Endometrial microvascular endothelial cells (primary cell): Measurements from ENCODE around the gene MAEA. TPM values are rescaled to one million over a fixed set of nuclear protein-coding genes. Genes with fewer than 3 reads are reported as not detected.

ENCODE experiments used
- in situ Hi-C: cut with HindIII; loops from 2 replicates; pipeline ENCODE4 v1.10.0; 2017; ENCODE audit warnings: low sequenced_read_pairs, low pct_unique_long_range_greater_than_20kb; ENCODE audit errors: inconsistent ontology term
- total RNA-seq: library from RNA; depleted of rRNA; stranded (reverse); fragments of >200 nt; gene quantifications from one replicate; pipeline ENCODE4 v1.2.3, GENCODE V29; 2015; ENCODE audit errors: inconsistent ontology term

MAEA gene
- total RNA-seq, 1 donor from 2014 or later = 61.2 TPM

- in situ Hi-C loops = no loop called here
Observed at GRCh38 chr4:1249148-1249730, 40.5 kb upstream of the MAEA start.

- in situ Hi-C loops = no loop called here
Observed at GRCh38 chr4:1249731-1250526, 39.8 kb upstream of the MAEA start.

- in situ Hi-C loops = no loop called here
Observed at GRCh38 chr4:1250527-1250812, 39.2 kb upstream of the MAEA start.

GRCh38 chr4:1250921-1251772 lies 38.5 kb upstream of the MAEA start:
- in situ Hi-C loops = no loop called here

GRCh38 chr4:1251773-1252066 lies 38.0 kb upstream of the MAEA start:
- in situ Hi-C loops = no loop called here

- in situ Hi-C loops = no loop called here
Observed at GRCh38 chr4:1252928-1253492, 36.7 kb upstream of the MAEA start.

- in situ Hi-C loops = no loop called here
Observed at GRCh38 chr4:1253831-1254230, 35.9 kb upstream of the MAEA start.

GRCh38 chr4:1255151-1255550 lies 34.5 kb upstream of the MAEA start:
- in situ Hi-C loops = no loop called here

- in situ Hi-C loops = no loop called here
Observed at GRCh38 chr4:1255699-1256098, 34.0 kb upstream of the MAEA start.

- in situ Hi-C loops = no loop called here
Observed at GRCh38 chr4:1258457-1258856, 31.2 kb upstream of the MAEA start.

GRCh38 chr4:1259966-1260365 lies 29.7 kb upstream of the MAEA start:
- in situ Hi-C loops = no loop called here

GRCh38 chr4:1260418-1261106 lies 29.1 kb upstream of the MAEA start:
- in situ Hi-C loops = no loop called here

GRCh38 chr4:1261107-1261928 lies 28.4 kb upstream of the MAEA start:
- in situ Hi-C loops = no loop called here

- in situ Hi-C loops = no loop called here
Observed at GRCh38 chr4:1264942-1265341, 24.7 kb upstream of the MAEA start.

- in situ Hi-C loops = no loop called here
Observed at GRCh38 chr4:1265351-1265750, 24.3 kb upstream of the MAEA start.

GRCh38 chr4:1266881-1267763 lies 22.6 kb upstream of the MAEA start:
- in situ Hi-C loops = no loop called here

GRCh38 chr4:1269209-1269608 lies 20.5 kb upstream of the MAEA start:
- in situ Hi-C loops = no loop called here

- in situ Hi-C loops = no loop called here
Observed at GRCh38 chr4:1271686-1272085, 18.0 kb upstream of the MAEA start.
